ENCODE data around the gene SBF2.

The SBF2 gene

GRCh38 chr11:9974375-9974774 lies 319.6 kb downstream of the SBF2 start:
- Histone ChIP-seq H3K4me1 (no peaks in the 10 kb centered on the region), H3K4me3 (no peak overlapping the region), H3K27me3 (ENCODE audit: low read depth) (no peaks in the 10 kb centered on the region), H3K9me3 (no peaks in the 10 kb centered on the region), H3K36me3 (replicated peaks) (no peaks in the 10 kb centered on the region)
- no peak for DNase-seq (ENCODE audit: low spot score in 2 of 2)
- in situ Hi-C loops (cut with MboI; ENCODE audit: low sequenced_read_pairs), result no loop called here

GRCh38 chr11:9973921-9974320 lies 320.1 kb downstream of the SBF2 start:
- Histone ChIP-seq H3K27me3 (ENCODE audit: low read depth) (no peaks in the 10 kb centered on the region), H3K36me3 (replicated peaks) (no peaks in the 10 kb centered on the region), H3K4me3 (no peak overlapping the region), H3K4me1 (peaks cover 1% of the 10 kb centered on the region), H3K9me3 (no peaks in the 10 kb centered on the region)
- DNase-seq (ENCODE audit: low spot score in 2 of 2), result no peak
- in situ Hi-C loops (cut with MboI; ENCODE audit: low sequenced_read_pairs), result no loop called here

GRCh38 chr11:9972989-9973388 lies 321.0 kb downstream of the SBF2 start:
- Histone ChIP-seq H3K9me3 (no peaks in the 10 kb centered on the region), H3K4me3 (no peak overlapping the region), H3K4me1 (peaks cover 7% of the 10 kb centered on the region), H3K27me3 (ENCODE audit: low read depth) (no peaks in the 10 kb centered on the region), H3K36me3 (replicated peaks) (no peaks in the 10 kb centered on the region)
- in situ Hi-C loops (cut with MboI; ENCODE audit: low sequenced_read_pairs), result no loop called here
- DNase-seq (ENCODE audit: low spot score in 2 of 2), result peak; percentile 46 to 70

- Histone ChIP-seq H3K27me3 (ENCODE audit: low read depth) (no peaks in the 10 kb centered on the region), H3K4me3 (no peak overlapping the region), H3K9me3 (no peaks in the 10 kb centered on the region), H3K36me3 (replicated peaks) (no peaks in the 10 kb centered on the region), H3K4me1 (peaks cover 7% of the 10 kb centered on the region)
- no peak for DNase-seq (ENCODE audit: low spot score in 2 of 2)
- in situ Hi-C loops (cut with MboI; ENCODE audit: low sequenced_read_pairs), result no loop called here
These were observed 322.1 kb downstream of the SBF2 start for GRCh38 chr11:9971894-9972293.

- H3K9me3 ChIP-seq, result no peaks in the 10 kb centered on the region
- in situ Hi-C loops (cut with MboI; ENCODE audit: low sequenced_read_pairs), result loop anchor here (5.0 kb wide), 1 partner anchor 212 kb away; no protein-coding TSS in a partner anchor
- no peak for DNase-seq (ENCODE audit: low spot score in 2 of 2)
- H3K4me1 ChIP-seq, result peaks cover 7% of the 10 kb centered on the region
- H3K27me3 ChIP-seq (ENCODE audit: low read depth), result no peaks in the 10 kb centered on the region
- no peaks in the 10 kb centered on the region for H3K36me3 ChIP-seq (replicated peaks)
- H3K4me3 ChIP-seq, result no peak overlapping the region
These were observed 325.0 kb downstream of the SBF2 start for GRCh38 chr11:9969068-9969467.

- no peaks in the 10 kb centered on the region for H3K27me3 ChIP-seq (ENCODE audit: low read depth)
- in situ Hi-C loops (cut with MboI; ENCODE audit: low sequenced_read_pairs), result no loop called here
- H3K9me3 ChIP-seq, result no peaks in the 10 kb centered on the region
- no peak for DNase-seq (ENCODE audit: low spot score in 2 of 2)
- no peaks in the 10 kb centered on the region; the same call in 1 of the 2 replicates for H3K36me3 ChIP-seq (replicated peaks)
- no peak overlapping the region for H3K4me3 ChIP-seq
- H3K4me1 ChIP-seq, result no peaks in the 10 kb centered on the region
These were observed 331.3 kb downstream of the SBF2 start for GRCh38 chr11:9962722-9963121.

GRCh38 chr11:9957072-9957471 lies 336.9 kb downstream of the SBF2 start:
- in situ Hi-C loops (cut with MboI; ENCODE audit: low sequenced_read_pairs), result no loop called here

GRCh38 chr11:9956483-9956882 lies 337.5 kb downstream of the SBF2 start:
- Histone ChIP-seq H3K4me1 (peaks cover 11% of the 10 kb centered on the region), H3K36me3 (replicated peaks) (no peaks in the 10 kb centered on the region; the same call in 1 of the 2 replicates), H3K4me3 (no peak overlapping the region), H3K27me3 (ENCODE audit: low read depth) (no peaks in the 10 kb centered on the region), H3K9me3 (no peaks in the 10 kb centered on the region)
- in situ Hi-C loops (cut with MboI; ENCODE audit: low sequenced_read_pairs), result no loop called here
- no peak for DNase-seq (ENCODE audit: low spot score in 2 of 2)

More at GRCh38 chr11:9957072-9957471, 336.9 kb downstream of the SBF2 start:
- H3K4me3 ChIP-seq, result no peak overlapping the region
- no peaks in the 10 kb centered on the region for H3K9me3 ChIP-seq
- H3K4me1 ChIP-seq, result peaks cover 11% of the 10 kb centered on the region
- no peaks in the 10 kb centered on the region; the same call in 1 of the 2 replicates for H3K36me3 ChIP-seq (replicated peaks)
- no peaks in the 10 kb centered on the region for H3K27me3 ChIP-seq (ENCODE audit: low read depth)
- DNase-seq (ENCODE audit: low spot score in 2 of 2), result no peak

- Histone ChIP-seq H3K27me3 (ENCODE audit: low read depth) (no peaks in the 10 kb centered on the region), H3K4me3 (no peak overlapping the region), H3K4me1 (peaks cover 11% of the 10 kb centered on the region), H3K36me3 (replicated peaks) (no peaks in the 10 kb centered on the region), H3K9me3 (no peaks in the 10 kb centered on the region)
- no peak for DNase-seq (ENCODE audit: low spot score in 2 of 2)
- in situ Hi-C loops (cut with MboI; ENCODE audit: low sequenced_read_pairs), result no loop called here
These were observed 338.6 kb downstream of the SBF2 start for GRCh38 chr11:9955391-9955790.

- no peak for DNase-seq (ENCODE audit: low spot score in 2 of 2)
- in situ Hi-C loops (cut with MboI; ENCODE audit: low sequenced_read_pairs), result no loop called here
These were observed 339.9 kb downstream of the SBF2 start for GRCh38 chr11:9953994-9954626.

GRCh38 chr11:9952511-9953196 lies 341.4 kb downstream of the SBF2 start:
- no peaks in the 10 kb centered on the region for H3K27me3 ChIP-seq (ENCODE audit: low read depth)
- no peaks in the 10 kb centered on the region for H3K9me3 ChIP-seq
- in situ Hi-C loops (cut with MboI; ENCODE audit: low sequenced_read_pairs), result no loop called here
- DNase-seq (ENCODE audit: low spot score in 2 of 2), result no peak
- no peaks in the 10 kb centered on the region for H3K36me3 ChIP-seq (replicated peaks)
- peaks cover 11% of the 10 kb centered on the region for H3K4me1 ChIP-seq
- H3K4me3 ChIP-seq, result no peak overlapping the region

More at GRCh38 chr11:9953994-9954626, 339.9 kb downstream of the SBF2 start:
- Histone ChIP-seq H3K4me1 (peaks cover 11% of the 10 kb centered on the region), H3K36me3 (replicated peaks) (no peaks in the 10 kb centered on the region), H3K27me3 (ENCODE audit: low read depth) (no peaks in the 10 kb centered on the region), H3K9me3 (no peaks in the 10 kb centered on the region), H3K4me3 (no peak overlapping the region)

GRCh38 chr11:9951807-9952206 lies 342.2 kb downstream of the SBF2 start:
- Histone ChIP-seq H3K9me3 (no peaks in the 10 kb centered on the region), H3K4me1 (peaks cover 11% of the 10 kb centered on the region), H3K36me3 (replicated peaks) (no peaks in the 10 kb centered on the region), H3K27me3 (ENCODE audit: low read depth) (no peaks in the 10 kb centered on the region), H3K4me3 (no peak overlapping the region)
- in situ Hi-C loops (cut with MboI; ENCODE audit: low sequenced_read_pairs), result no loop called here
- no peak for DNase-seq (ENCODE audit: low spot score in 2 of 2)

GRCh38 chr11:9950462-9950861 lies 343.6 kb downstream of the SBF2 start:
- Histone ChIP-seq H3K36me3 (replicated peaks) (no peaks in the 10 kb centered on the region), H3K9me3 (no peaks in the 10 kb centered on the region), H3K4me1 (peaks cover 11% of the 10 kb centered on the region), H3K4me3 (no peak overlapping the region), H3K27me3 (ENCODE audit: low read depth) (no peaks in the 10 kb centered on the region)
- DNase-seq (ENCODE audit: low spot score in 2 of 2), result no peak
- in situ Hi-C loops (cut with MboI; ENCODE audit: low sequenced_read_pairs), result no loop called here

GRCh38 chr11:9947231-9947864 lies 346.7 kb downstream of the SBF2 start:
- no peaks in the 10 kb centered on the region for H3K9me3 ChIP-seq
- no peaks in the 10 kb centered on the region for H3K36me3 ChIP-seq (replicated peaks)
- H3K27me3 ChIP-seq (ENCODE audit: low read depth), result no peaks in the 10 kb centered on the region
- no peaks in the 10 kb centered on the region for H3K4me1 ChIP-seq
- DNase-seq (ENCODE audit: low spot score in 2 of 2), result no peak
- in situ Hi-C loops (cut with MboI; ENCODE audit: low sequenced_read_pairs), result no loop called here
- no peak overlapping the region for H3K4me3 ChIP-seq
